ENCODE data around the gene HES3. TPM values are rescaled to one million over a fixed set of nuclear protein-coding genes. Genes with fewer than 3 reads are reported as not detected.

The HES3 gene
- total RNA-seq, 1 donor from 2014 or later, result not detected

- peak; percentile 37 for ATAC-seq
- intact Hi-C loops (cut with DNase I), result no loop called here
- no peak for DNase-seq (ENCODE audit: missing footprints)
Observed at GRCh38 chr1:6287431-6287886, 43.5 kb downstream of the HES3 start.

- intact Hi-C loops (cut with DNase I), result no loop called here
- DNase-seq (ENCODE audit: missing footprints) (no peak), ATAC-seq (no peak)
Observed at GRCh38 chr1:6288026-6288425, 44.0 kb downstream of the HES3 start.

- intact Hi-C loops (cut with DNase I), result no loop called here
- ATAC-seq, result no peak
- DNase-seq (ENCODE audit: missing footprints), result no peak
Observed at GRCh38 chr1:6288665-6289064, 44.7 kb downstream of the HES3 start.

- DNase-seq (ENCODE audit: missing footprints) (peak; percentile 57), ATAC-seq (no peak)
- intact Hi-C loops (cut with DNase I), result no loop called here
Observed at GRCh38 chr1:6292102-6292501, 48.1 kb downstream of the HES3 start.

- DNase-seq (ENCODE audit: missing footprints) (no peak), ATAC-seq (peak; percentile 54)
- intact Hi-C loops (cut with DNase I), result no loop called here
Observed at GRCh38 chr1:6294080-6294889, 50.3 kb downstream of the HES3 start.

GRCh38 chr1:6294890-6295556, 51.0 kb downstream of the HES3 start:
- DNase-seq (ENCODE audit: missing footprints), result no peak
- intact Hi-C loops (cut with DNase I), result no loop called here
- ATAC-seq, result no peak

Other genes with a start within 250 kb of the HES3 start
- gene KCNAB2, start 198.3 kb upstream of the HES3 start, total RNA-seq, result 21.0 TPM
- 0.05 TPM for gene CHD5, start 63.9 kb upstream of the HES3 start, total RNA-seq
- gene RPL22, start 44.6 kb upstream of the HES3 start, total RNA-seq, result 264 TPM
- 54.6 TPM for gene RNF207, start 38.1 kb upstream of the HES3 start, total RNA-seq
- 58.8 TPM for gene ICMT, start 8.2 kb upstream of the HES3 start, total RNA-seq
- 10.6 TPM for gene GPR153, start 16.9 kb downstream of the HES3 start, total RNA-seq
- gene ACOT7, start 149.6 kb downstream of the HES3 start, total RNA-seq, result 9.8 TPM
- gene HES2, start 175.7 kb downstream of the HES3 start, total RNA-seq, result not detected
- 0.24 TPM for gene ESPN, start 180.6 kb downstream of the HES3 start, total RNA-seq
- gene TNFRSF25, start 222.0 kb downstream of the HES3 start, total RNA-seq, result 11.4 TPM
- 16.8 TPM for gene PLEKHG5, start 247.5 kb downstream of the HES3 start, total RNA-seq

Data from Right ventricle myocardium inferior (tissue), 1 donor.